ENCODE data around the gene B3GALT2. TPM values are rescaled to one million over a fixed set of nuclear protein-coding genes. Genes with fewer than 3 reads are reported as not detected.
A peak's percentile ranks its signal among the peaks of the same experiment; 100 is the strongest.

B3GALT2 gene
- total and polyA plus RNA-seq, 9 of the 15 experiments (the other 6 are each of a cell fraction or from before 2014, with no cell fraction given): 0.03 TPM; not detected in 8

- Histone ChIP-seq H3K4me1 (replicated peaks in 1 of 2; ENCODE audit: control insufficient read depth in 2 of 2, insufficient read depth in 2 of 2, low read length in 2 of 2) (no peaks in the 10 kb centered on the region), H3K9me3 (replicated peaks; ENCODE audit: control insufficient read depth, insufficient read depth, low read depth, low read length) (no peaks in the 10 kb centered on the region), H4K20me1 (replicated peaks; ENCODE audit: control insufficient read depth, insufficient read depth, low read length) (no peaks in the 10 kb centered on the region), H3K4me2 (ENCODE audit: insufficient read depth, low read length) (no peak overlapping the region), H2AFZ (ENCODE audit: low read depth, low read length) (no peak overlapping the region), H3K79me2 (ENCODE audit: control insufficient read depth, insufficient read depth, low read length) (peaks cover 21% of the 10 kb centered on the region), H3K27ac (ENCODE audit: extremely low read depth, low read depth, low read length) (no peak overlapping the region), H3K36me3 (ENCODE audit: control insufficient read depth, insufficient read depth, low read length) (peaks cover 17% of the 10 kb centered on the region; the same call in 2 of the 3 replicates), H3K4me3 (no peak overlapping the region), H3K9ac (ENCODE audit: insufficient read depth in 1 of 2, low read depth in 2 of 2, low read length in 2 of 2) (no peak overlapping the region), H3K27me3 (ENCODE audit: control insufficient read depth in 2 of 2, insufficient read depth in 2 of 2, low read length in 2 of 2) (no peaks in the 10 kb centered on the region), H3K9me1 (ENCODE audit: control insufficient read depth, insufficient read depth, low read length) (no peaks in the 10 kb centered on the region)
- ATAC-seq (peak; percentile 32; the same call in 2 of the 3 replicates), DNase-seq (ENCODE audit: extremely low read depth in 1 of 4, low spot score in 3 of 4) (no peak), FAIRE-seq (no peak)
- ChIA-PET CTCF (ENCODE audit: low intra/inter-chr PET ratio) (no interaction called here), POLR2A (interaction anchor here (1.0 to 1.8 kb wide), 2 partner anchors 11 to 15 kb away, joined by 3 to 6 read pairs; no protein-coding TSS in a partner anchor)
- in situ Hi-C loops (cut with MboI) (no loop called here), intact Hi-C loops (cut with micrococcal nuclease) (no loop called here)
- 87% methylated on average over 2 of the region's 2 CpGs for WGBS (ENCODE audit: insufficient coverage, low coverage, missing lambda C conversion rate)
- BruUV-seq (replicated peaks): no TSS peak
- TF ChIP-seq RBM22 (IDR thresholded peaks at IDR 0.05; ENCODE audit: low read depth, low read length, poor library complexity, severe bottlenecking) (no peak), NFYB (IDR thresholded peaks at IDR 0.05; ENCODE audit: extremely low read depth, insufficient read length) (no peak), ZC3H11A (IDR thresholded peaks at IDR 0.05; ENCODE audit: low read depth, low read length) (no peak), SREBF2 (CRISPR knock-in tag; IDR thresholded peaks at IDR 0.05) (no peak), IRF2 (CRISPR knock-in tag; IDR thresholded peaks at IDR 0.05) (no peak), TFAP4 (CRISPR knock-in tag; IDR thresholded peaks at IDR 0.05; ENCODE audit: borderline replicate concordance) (no peak), CTCFL (IDR thresholded peaks at IDR 0.05; ENCODE audit: borderline replicate concordance, insufficient read depth, low read depth, low read length, poor library complexity, severe bottlenecking) (no peak), UBTF (IDR thresholded peaks at IDR 0.05; ENCODE audit: borderline replicate concordance in 1 of 2, low read depth in 2 of 2, low read length in 2 of 2) (no peak), USF1 (CRISPR knock-in tag; IDR thresholded peaks at IDR 0.05) (no peak), NELFE (IDR thresholded peaks at IDR 0.05; ENCODE audit: insufficient read depth, insufficient read length) (no peak), ETV1 (tag; conservative IDR thresholded peaks at IDR 0.05; ENCODE audit: low read depth) (no peak), HMG20A (CRISPR knock-in tag; conservative IDR thresholded peaks at IDR 0.05) (no peak), DNMT1 (IDR thresholded peaks at IDR 0.05) (no peak), ZNF143 (CRISPR knock-in tag; IDR thresholded peaks at IDR 0.05) (no peak), ZNF316 (IDR thresholded peaks at IDR 0.05) (no peak), E2F3 (CRISPR knock-in tag; IDR thresholded peaks at IDR 0.05) (no peak), HMBOX1 (IDR thresholded peaks at IDR 0.05) (no peak)
These were observed 14.6 kb upstream of the B3GALT2 start for GRCh38 chr1:193201021-193201420.
